ENCODE data around the gene OPCML.

- TF ChIP-seq CTCF (IDR thresholded peaks at IDR 0.05; ENCODE audit: low read length) (no peak), EZH2 (IDR thresholded peaks at IDR 0.05; ENCODE audit: borderline replicate concordance, low read length) (no peak)
These were observed 589.0 kb downstream of the OPCML start for GRCh38 chr11:132943357-132943705.

Data from OCI-LY1 (cell line).